HCT116 (cell line): Measurements from ENCODE around the gene FKBP1A. TPM values are rescaled to one million over a fixed set of nuclear protein-coding genes. Genes with fewer than 3 reads are reported as not detected.

Experiments
- ATAC-seq: fragments of 200-7000 bp; cut with Tn5 transposase; 2 replicates; pipeline ENCODE4 v1.9.1; 2020; ENCODE audit warnings: mild to moderate bottlenecking, moderate library complexity
- BruUV-seq: library from RNA; stranded (reverse); fragments of 400-500 nt; replicated peaks from 2 replicates; lab custom pipeline; 2021; lab: Mats Ljungman, UMichigan
- CTCF ChIA-PET: fragments of 300-600 bp; sonication (Branson Sonifier 250); formaldehyde crosslinking; loops from one replicate; lab custom pipeline; 2021; ENCODE audit warnings: antibody characterized with exemption; lab: Charles Lee
- POLR2A ChIA-PET: fragments of 300-600, 350-600 bp; sonication (Branson Sonifier 250); formaldehyde crosslinking; loops from one replicate; lab custom pipeline; 2021; ENCODE audit warnings: antibody characterized with exemption; lab: Charles Lee
- RAD21 ChIA-PET, 2 experiments: fragments of 300-600 bp; sonication (Branson Sonifier 250); formaldehyde crosslinking; loops; one replicate each; lab custom pipeline; 2023; ENCODE audit warnings: low total read pairs in 2 of 2; ENCODE audit not compliant: uncharacterized antibody in 2 of 2, unreplicated experiment in 2 of 2, low non-redundant PET in 1 of 2; lab: Charles Lee
- DNase-seq: peaks from one replicate; pipeline ENCODE4 v3.0.0-alpha.2; 2010; ENCODE audit warnings: low read depth, low spot score
- H2AFZ ChIP-seq: fragments of 200-600 bp; shearing (Covaris generic), sonication (generic); 2 replicates; pipeline ENCODE4 v1.6.1; 2017; ENCODE audit warnings: low read depth, mixed run types, mixed read lengths, antibody characterized with exemption, low read length; ENCODE audit not compliant: poor library complexity, severe bottlenecking
- H3K27ac ChIP-seq: 2 replicates; pipeline ENCODE4 v1.5.1; 2012; ENCODE audit warnings: low read depth, low read length
- H3K27me3 ChIP-seq: fragments of 200-600 bp; sonication (generic); 2 replicates; pipeline ENCODE4 v1.6.1; 2016; ENCODE audit warnings: mixed run types, low read length, mixed read lengths; ENCODE audit not compliant: insufficient read depth
- H3K36me3 ChIP-seq, 2 experiments: fragments of 200-500 bp in 1 of 2; fragments of 200-600 bp in 1 of 2; sonication (Bioruptor generic) in 1 of 2; sonication (generic) in 1 of 2; 2 replicates each; pipeline versions ENCODE4 v1.5.1 to v1.6.1; 2014 to 2016; ENCODE audit warnings: low read length in 2 of 2, inconsistent platforms in 1 of 2, mixed read lengths in 1 of 2, mixed run types in 1 of 2; ENCODE audit not compliant: insufficient read depth in 2 of 2, control insufficient read depth in 1 of 2
- H3K4me1 ChIP-seq, 2 experiments: fragments of 200-600 bp in 1 of 2; sonication (generic) in 1 of 2; 2 replicates each; pipeline versions ENCODE4 v1.5.1 to v1.6.1; 2012 to 2017; ENCODE audit warnings: low read length in 2 of 2, inconsistent platforms in 1 of 2, mild to moderate bottlenecking in 1 of 2, mixed read lengths in 1 of 2, mixed run types in 1 of 2, moderate library complexity in 1 of 2; ENCODE audit not compliant: insufficient read depth in 2 of 2, control insufficient read depth in 1 of 2
- H3K4me2 ChIP-seq: fragments of 200-600 bp; sonication (generic); 2 replicates; pipeline ENCODE4 v1.6.1; 2017; ENCODE audit warnings: mixed run types, low read length, mixed read lengths
- H3K4me3 ChIP-seq, 2 experiments: fragments of 200-600 bp in 1 of 2; sonication (generic) in 1 of 2; replicated peaks in 1 of 2; 2 replicates each; pipeline ENCODE4 v1.5.1; 2011 to 2016; ENCODE audit warnings: low read length in 2 of 2, control low read depth in 1 of 2, low read depth in 1 of 2, mild to moderate bottlenecking in 1 of 2, mixed read lengths in 1 of 2, mixed run types in 1 of 2
- H3K79me2 ChIP-seq: fragments of 200-600 bp; sonication (generic); 2 replicates; pipeline ENCODE4 v1.6.1; 2017; ENCODE audit warnings: mild to moderate bottlenecking, mixed run types, low read length, moderate library complexity, mixed read lengths; ENCODE audit not compliant: insufficient read depth
- H3K9ac ChIP-seq: fragments of 200-600 bp; sonication (generic); 2 replicates; pipeline ENCODE4 v1.6.1; 2016; ENCODE audit warnings: low read length, mixed read lengths
- H3K9me2 ChIP-seq: fragments of 200-600 bp; sonication (generic), shearing (Covaris generic); 2 replicates; pipeline ENCODE4 v1.6.1; 2017; ENCODE audit warnings: mixed run types, mild to moderate bottlenecking, moderate library complexity; ENCODE audit not compliant: insufficient read depth
- H3K9me3 ChIP-seq, 2 experiments: fragments of 200-500 bp in 1 of 2; fragments of 200-600 bp in 1 of 2; sonication (Bioruptor generic) in 1 of 2; sonication (generic) in 1 of 2; 2 replicates each; pipeline ENCODE4 v1.6.1; 2014 to 2017; ENCODE audit warnings: low read length in 2 of 2, mixed read lengths in 2 of 2, inconsistent platforms in 1 of 2, low read depth in 1 of 2, mild to moderate bottlenecking in 1 of 2, mixed run types in 1 of 2, moderate library complexity in 1 of 2; ENCODE audit not compliant: control insufficient read depth in 1 of 2, insufficient read depth in 1 of 2
- H4K20me1 ChIP-seq: fragments of 200-600 bp; sonication (generic), shearing (Covaris generic); 2 replicates; pipeline ENCODE4 v1.6.1; 2017; ENCODE audit warnings: mixed run types, mild to moderate bottlenecking, moderate library complexity; ENCODE audit not compliant: insufficient read depth
- CBX3 ChIP-seq: IDR thresholded peaks from 2 replicates; pipeline ENCODE4 v1.6.1; 2012; ENCODE audit warnings: low read depth
- CEBPB ChIP-seq: IDR thresholded peaks from 2 replicates; pipeline ENCODE4 v1.6.1; 2012; ENCODE audit warnings: low read depth
- ELF1 ChIP-seq: IDR thresholded peaks from 2 replicates; pipeline ENCODE4 v1.6.1; 2012; ENCODE audit warnings: low read depth, borderline replicate concordance
- JUND ChIP-seq: IDR thresholded peaks from 2 replicates; pipeline ENCODE4 v1.6.1; 2012
- POLR2A ChIP-seq: IDR thresholded peaks from 2 replicates; pipeline ENCODE4 v1.7.0; 2011; ENCODE audit warnings: borderline replicate concordance; ENCODE audit not compliant: insufficient read depth, insufficient read length; ENCODE audit errors: extremely low read depth
- RAD21 ChIP-seq: IDR thresholded peaks from 2 replicates; pipeline ENCODE4 v1.6.1; 2012; ENCODE audit warnings: low read depth, mild to moderate bottlenecking
- SRF ChIP-seq: IDR thresholded peaks from 2 replicates; pipeline ENCODE4 v1.6.1; 2012; ENCODE audit warnings: low read depth
- TCF7L2 ChIP-seq: IDR thresholded peaks from 2 replicates; pipeline ENCODE4 v1.7.0; 2011; ENCODE audit warnings: borderline replicate concordance, inconsistent platforms; ENCODE audit not compliant: insufficient read depth, insufficient read length; ENCODE audit errors: extremely low read depth
- YY1 ChIP-seq: IDR thresholded peaks from 2 replicates; pipeline ENCODE4 v1.6.1; 2011; ENCODE audit warnings: low read length, low read depth, moderate library complexity, mild to moderate bottlenecking; ENCODE audit not compliant: insufficient replicate concordance; ENCODE audit errors: extremely low read depth
- ZFX ChIP-seq: fragments of 450-650 bp; IDR thresholded peaks from 2 replicates; pipeline ENCODE4 v1.6.1; 2017
- ZNF274 ChIP-seq: fragments of 200-500 bp; sonication (Bioruptor generic); IDR thresholded peaks from 2 replicates; pipeline ENCODE4 v1.6.1; 2014; ENCODE audit warnings: mild to moderate bottlenecking, low read depth, low read length, inconsistent platforms
- intact Hi-C: fragments of 100-400 bp; cut with micrococcal nuclease; formaldehyde crosslinking; loops from 2 replicates; pipeline ENCODE4 v1.10.0; 2022
- total RNA-seq: library from RNA; stranded (reverse); gene quantifications from one replicate; pipeline ENCODE4 v1.2.1, GENCODE V29; 2021; ENCODE audit not compliant: unreplicated experiment
- TF ChIP-seq, protein P1 (sequence below), 3 experiments: fragments of 200-600 bp in 1 of 3; sonication (generic) in 1 of 3; IDR thresholded peaks in 2 of 3; conservative IDR thresholded peaks in 1 of 3; 2 replicates each; pipeline ENCODE4 v1.5.1; 2012 to 2017; ENCODE audit warnings: low read depth in 2 of 3, low read length in 2 of 3, antibody characterized with exemption in 1 of 3, borderline replicate concordance in 1 of 3, control low read depth in 1 of 3, mild to moderate bottlenecking in 1 of 3, mixed read lengths in 1 of 3, mixed run types in 1 of 3, moderate library complexity in 1 of 3; ENCODE audit not compliant: insufficient read depth in 1 of 3
- TF ChIP-seq, protein P2 (sequence below): IDR thresholded peaks from 2 replicates; pipeline ENCODE4 v1.6.1; 2011; ENCODE audit warnings: mild to moderate bottlenecking, low read length, moderate library complexity; ENCODE audit not compliant: insufficient replicate concordance; ENCODE audit errors: extremely low read depth
- TF ChIP-seq, protein P3 (sequence below): IDR thresholded peaks from 2 replicates; pipeline ENCODE4 v1.6.1; 2012

Gene FKBP1A
- total RNA-seq, 1 experiment from 2014 or later, result 259 TPM

DNA sequence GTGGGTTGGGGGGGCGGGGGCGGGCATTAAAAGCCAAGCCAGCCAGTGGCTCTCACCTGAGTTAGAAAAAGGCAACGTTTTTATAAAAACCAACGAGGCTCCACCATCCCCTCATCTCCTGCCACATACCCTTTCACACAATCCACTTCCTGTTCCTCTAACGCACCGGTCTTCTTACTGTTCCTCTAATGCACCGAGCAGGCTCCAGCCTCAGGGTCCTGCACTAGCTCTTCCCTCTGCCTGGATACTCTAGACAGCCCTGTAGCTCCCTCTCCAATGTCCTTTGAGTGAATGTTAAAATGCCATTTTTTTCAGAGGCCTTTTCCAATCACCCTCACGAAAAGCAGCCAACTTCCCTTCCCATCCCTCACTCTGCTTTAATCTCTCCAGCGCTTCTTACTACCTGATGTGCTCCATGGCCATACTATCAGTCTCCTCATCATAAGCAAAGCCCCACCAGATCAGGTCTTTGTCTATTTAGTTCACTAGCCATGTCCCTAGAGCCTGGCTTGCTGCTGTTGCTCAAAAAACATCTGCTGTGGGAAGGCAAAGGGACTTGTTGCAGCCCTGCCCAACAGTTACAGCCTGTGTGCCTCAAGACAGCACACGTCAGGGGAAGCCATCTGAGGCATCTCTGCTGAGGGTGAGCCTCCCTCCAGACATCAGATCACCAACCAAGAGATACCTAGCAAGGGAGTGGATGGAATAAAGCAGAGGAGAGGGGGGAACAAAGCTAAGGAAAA, 3.9 kb downstream of the FKBP1A start:
- no TSS peak for BruUV-seq
- no peak overlapping the region for H3K9ac ChIP-seq
- no peaks in the 10 kb centered on the region for H3K9me3 ChIP-seq
- H3K27me3 ChIP-seq, result no peaks in the 10 kb centered on the region
- H3K9me2 ChIP-seq, result no peaks in the 10 kb centered on the region
- ChIA-PET CTCF (no interaction called here), POLR2A (no interaction called here), RAD21 (no interaction called here)
- H3K79me2 ChIP-seq, result peaks cover 88% of the 10 kb centered on the region
- DNase-seq (no peak), ATAC-seq (no peak)
- no peak overlapping the region for H2AFZ ChIP-seq
- H3K4me2 ChIP-seq, result no peak overlapping the region
- peaks cover 7% of the 10 kb centered on the region; the same call in 1 of the 2 replicates for H4K20me1 ChIP-seq
- no peak overlapping the region for H3K27ac ChIP-seq
- intact Hi-C loops, result no loop called here
- TF ChIP-seq TCF7L2, result no peak
- TF ChIP-seq, protein P1, sequence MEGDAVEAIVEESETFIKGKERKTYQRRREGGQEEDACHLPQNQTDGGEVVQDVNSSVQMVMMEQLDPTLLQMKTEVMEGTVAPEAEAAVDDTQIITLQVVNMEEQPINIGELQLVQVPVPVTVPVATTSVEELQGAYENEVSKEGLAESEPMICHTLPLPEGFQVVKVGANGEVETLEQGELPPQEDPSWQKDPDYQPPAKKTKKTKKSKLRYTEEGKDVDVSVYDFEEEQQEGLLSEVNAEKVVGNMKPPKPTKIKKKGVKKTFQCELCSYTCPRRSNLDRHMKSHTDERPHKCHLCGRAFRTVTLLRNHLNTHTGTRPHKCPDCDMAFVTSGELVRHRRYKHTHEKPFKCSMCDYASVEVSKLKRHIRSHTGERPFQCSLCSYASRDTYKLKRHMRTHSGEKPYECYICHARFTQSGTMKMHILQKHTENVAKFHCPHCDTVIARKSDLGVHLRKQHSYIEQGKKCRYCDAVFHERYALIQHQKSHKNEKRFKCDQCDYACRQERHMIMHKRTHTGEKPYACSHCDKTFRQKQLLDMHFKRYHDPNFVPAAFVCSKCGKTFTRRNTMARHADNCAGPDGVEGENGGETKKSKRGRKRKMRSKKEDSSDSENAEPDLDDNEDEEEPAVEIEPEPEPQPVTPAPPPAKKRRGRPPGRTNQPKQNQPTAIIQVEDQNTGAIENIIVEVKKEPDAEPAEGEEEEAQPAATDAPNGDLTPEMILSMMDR (IDR thresholded peaks at IDR 0.05 in 2 of 3, conservative IDR thresholded peaks at IDR 0.05 in 1 of 3; ENCODE audit: borderline replicate concordance in 1 of 3, insufficient read depth in 1 of 3, low read depth in 2 of 3, low read length in 2 of 3), result no peak
- TF ChIP-seq CEBPB, result no peak
- TF ChIP-seq SRF, result no peak
- TF ChIP-seq POLR2A, result no peak
- TF ChIP-seq, protein P2, sequence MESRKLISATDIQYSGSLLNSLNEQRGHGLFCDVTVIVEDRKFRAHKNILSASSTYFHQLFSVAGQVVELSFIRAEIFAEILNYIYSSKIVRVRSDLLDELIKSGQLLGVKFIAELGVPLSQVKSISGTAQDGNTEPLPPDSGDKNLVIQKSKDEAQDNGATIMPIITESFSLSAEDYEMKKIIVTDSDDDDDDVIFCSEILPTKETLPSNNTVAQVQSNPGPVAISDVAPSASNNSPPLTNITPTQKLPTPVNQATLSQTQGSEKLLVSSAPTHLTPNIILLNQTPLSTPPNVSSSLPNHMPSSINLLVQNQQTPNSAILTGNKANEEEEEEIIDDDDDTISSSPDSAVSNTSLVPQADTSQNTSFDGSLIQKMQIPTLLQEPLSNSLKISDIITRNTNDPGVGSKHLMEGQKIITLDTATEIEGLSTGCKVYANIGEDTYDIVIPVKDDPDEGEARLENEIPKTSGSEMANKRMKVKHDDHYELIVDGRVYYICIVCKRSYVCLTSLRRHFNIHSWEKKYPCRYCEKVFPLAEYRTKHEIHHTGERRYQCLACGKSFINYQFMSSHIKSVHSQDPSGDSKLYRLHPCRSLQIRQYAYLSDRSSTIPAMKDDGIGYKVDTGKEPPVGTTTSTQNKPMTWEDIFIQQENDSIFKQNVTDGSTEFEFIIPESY, result no peak
- no peak for TF ChIP-seq JUND
- TF ChIP-seq, protein P3, sequence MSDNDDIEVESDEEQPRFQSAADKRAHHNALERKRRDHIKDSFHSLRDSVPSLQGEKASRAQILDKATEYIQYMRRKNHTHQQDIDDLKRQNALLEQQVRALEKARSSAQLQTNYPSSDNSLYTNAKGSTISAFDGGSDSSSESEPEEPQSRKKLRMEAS, result no peak
- TF ChIP-seq CBX3, result no peak
- no peak for TF ChIP-seq ZFX
- no peak for TF ChIP-seq RAD21
- TF ChIP-seq ZNF274, result no peak
- TF ChIP-seq ELF1, result no peak
- no peak for TF ChIP-seq YY1
- H3K4me3 ChIP-seq, result no peak overlapping the region
- peaks cover 13 to 32% of the 10 kb centered on the region in 2 experiments; a peak in 3 of 4 replicates for H3K4me1 ChIP-seq
- peaks cover 2 to 16% of the 10 kb centered on the region in 2 experiments; a peak in 2 of 4 replicates for H3K36me3 ChIP-seq
